ENCODE data around the gene ARID1B.

DNA sequence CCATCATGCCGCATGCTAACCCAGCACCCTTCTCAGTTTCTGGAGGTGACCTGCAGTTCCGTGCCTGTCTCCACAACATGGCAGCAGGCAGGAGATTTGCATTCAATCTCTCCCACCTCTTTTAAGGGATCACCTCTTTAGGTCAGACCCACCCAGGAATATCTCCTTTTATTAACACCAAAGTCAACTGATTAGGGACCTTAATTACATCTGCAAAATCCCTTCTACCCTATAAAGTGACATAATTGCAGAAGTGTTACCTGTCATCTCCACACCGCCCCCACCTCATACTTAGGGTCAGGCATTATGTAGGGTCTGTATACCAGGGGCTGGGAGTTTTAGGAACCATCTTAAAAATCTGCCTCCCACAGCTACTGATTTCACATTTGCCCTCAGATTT is 278.7 kb downstream of the ARID1B start:
- TF ChIP-seq SP1 (CRISPR knock-in tag; conservative IDR thresholded peaks at IDR 0.05), result no peak
- no peak for TF ChIP-seq NFYB (CRISPR knock-in tag; conservative IDR thresholded peaks at IDR 0.05; ENCODE audit: low read depth)
- no peak for TF ChIP-seq ZNF416 (CRISPR knock-in tag; IDR thresholded peaks at IDR 0.05)
- TF ChIP-seq ZNF512 (CRISPR knock-in tag; IDR thresholded peaks at IDR 0.05; ENCODE audit: borderline replicate concordance), result no peak
- TF ChIP-seq CTCF (IDR thresholded peaks at IDR 0.05), result no peak
- TF ChIP-seq PRDM15 (CRISPR knock-in tag; IDR thresholded peaks at IDR 0.05), result no peak
- TF ChIP-seq ETV6 (CRISPR knock-in tag; IDR thresholded peaks at IDR 0.05), result no peak
- TF ChIP-seq ATF2 (CRISPR knock-in tag; IDR thresholded peaks at IDR 0.05; ENCODE audit: borderline replicate concordance, low read depth), result no peak
